ENCODE data around the gene FOXP2.
A peak's percentile ranks its signal among the peaks of the same experiment; 100 is the strongest.

The FOXP2 gene

DNA sequence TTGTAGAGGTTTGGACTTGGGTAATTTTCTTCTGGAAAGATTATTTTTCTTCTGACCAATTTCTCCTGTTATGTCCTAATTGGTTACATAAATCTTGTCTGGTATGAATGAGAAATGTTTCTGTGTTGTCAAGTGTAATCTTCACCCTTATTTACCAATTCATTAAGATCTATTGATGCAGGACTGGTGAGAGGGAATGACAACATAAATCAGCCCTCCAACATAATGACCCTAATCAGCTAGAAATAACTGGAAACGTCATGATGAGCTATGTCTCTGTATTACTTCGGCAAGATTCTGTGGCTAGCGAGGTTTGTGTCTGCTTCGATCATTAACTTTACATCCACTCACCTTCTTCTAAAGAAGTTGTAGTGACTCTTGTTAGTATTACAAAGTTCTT, 3.5 kb downstream of the FOXP2 start (continued):
- peak; percentile 85 for TF ChIP-seq ZNF580 (tag by site-specific recombination; IDR thresholded peaks at IDR 0.05)
- TF ChIP-seq ZBTB17 (tag by site-specific recombination; IDR thresholded peaks at IDR 0.05), result peak; percentile 81
- TF ChIP-seq ZNF510 (tag by site-specific recombination; IDR thresholded peaks at IDR 0.05; ENCODE audit: insufficient replicate concordance), result no peak
- 0 out of 2 replicates have a peak, but pooled peaks have one; percentile 39 for TF ChIP-seq KLF9 (tag by site-specific recombination; IDR thresholded peaks at IDR 0.05; ENCODE audit: low read depth)
- peak; percentile 79 for TF ChIP-seq HIC1 (tag by site-specific recombination; IDR thresholded peaks at IDR 0.05)
- TF ChIP-seq, protein P1, sequence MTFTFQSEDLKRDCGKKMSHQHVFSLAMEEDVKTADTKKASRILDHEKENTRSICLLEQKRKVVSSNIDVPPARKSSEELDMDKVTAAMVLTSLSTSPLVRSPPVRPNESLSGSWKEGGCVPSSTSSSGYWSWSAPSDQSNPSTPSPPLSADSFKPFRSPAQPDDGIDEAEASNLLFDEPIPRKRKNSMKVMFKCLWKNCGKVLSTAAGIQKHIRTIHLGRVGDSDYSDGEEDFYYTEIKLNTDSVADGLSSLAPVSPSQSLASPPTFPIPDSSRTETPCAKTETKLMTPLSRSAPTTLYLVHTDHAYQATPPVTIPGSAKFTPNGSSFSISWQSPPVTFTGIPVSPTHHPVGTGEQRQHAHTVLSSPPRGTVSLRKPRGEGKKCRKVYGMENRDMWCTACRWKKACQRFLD (tag by site-specific recombination; IDR thresholded peaks at IDR 0.05), result no peak
- TF ChIP-seq GLI2 (tag by site-specific recombination; IDR thresholded peaks at IDR 0.05; ENCODE audit: borderline replicate concordance, low read depth), result peak; percentile 96
- no peak for TF ChIP-seq ZNF48 (tag by site-specific recombination; IDR thresholded peaks at IDR 0.05)
- TF ChIP-seq, protein P2, sequence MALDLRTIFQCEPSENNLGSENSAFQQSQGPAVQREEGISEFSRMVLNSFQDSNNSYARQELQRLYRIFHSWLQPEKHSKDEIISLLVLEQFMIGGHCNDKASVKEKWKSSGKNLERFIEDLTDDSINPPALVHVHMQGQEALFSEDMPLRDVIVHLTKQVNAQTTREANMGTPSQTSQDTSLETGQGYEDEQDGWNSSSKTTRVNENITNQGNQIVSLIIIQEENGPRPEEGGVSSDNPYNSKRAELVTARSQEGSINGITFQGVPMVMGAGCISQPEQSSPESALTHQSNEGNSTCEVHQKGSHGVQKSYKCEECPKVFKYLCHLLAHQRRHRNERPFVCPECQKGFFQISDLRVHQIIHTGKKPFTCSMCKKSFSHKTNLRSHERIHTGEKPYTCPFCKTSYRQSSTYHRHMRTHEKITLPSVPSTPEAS (tag by site-specific recombination; IDR thresholded peaks at IDR 0.05), result peak; percentile 65
- TF ChIP-seq HOXD13 (CRISPR knock-in tag; IDR thresholded peaks at IDR 0.05; ENCODE audit: borderline replicate concordance), result no peak
- no peak for TF ChIP-seq ZNF830 (tag by site-specific recombination; IDR thresholded peaks at IDR 0.05; ENCODE audit: low read depth)
- peak; percentile 38; the same call in 1 of the 2 replicates for TF ChIP-seq ZNF146 (tag by site-specific recombination; IDR thresholded peaks at IDR 0.05)
- no peak for TF ChIP-seq ZNF792 (tag by site-specific recombination; IDR thresholded peaks at IDR 0.05)
- TF ChIP-seq CTCF (tag by site-specific recombination; IDR thresholded peaks at IDR 0.05), result no peak
- no peak for TF ChIP-seq ZNF112 (tag by site-specific recombination; IDR thresholded peaks at IDR 0.05)
- TF ChIP-seq, protein P3, sequence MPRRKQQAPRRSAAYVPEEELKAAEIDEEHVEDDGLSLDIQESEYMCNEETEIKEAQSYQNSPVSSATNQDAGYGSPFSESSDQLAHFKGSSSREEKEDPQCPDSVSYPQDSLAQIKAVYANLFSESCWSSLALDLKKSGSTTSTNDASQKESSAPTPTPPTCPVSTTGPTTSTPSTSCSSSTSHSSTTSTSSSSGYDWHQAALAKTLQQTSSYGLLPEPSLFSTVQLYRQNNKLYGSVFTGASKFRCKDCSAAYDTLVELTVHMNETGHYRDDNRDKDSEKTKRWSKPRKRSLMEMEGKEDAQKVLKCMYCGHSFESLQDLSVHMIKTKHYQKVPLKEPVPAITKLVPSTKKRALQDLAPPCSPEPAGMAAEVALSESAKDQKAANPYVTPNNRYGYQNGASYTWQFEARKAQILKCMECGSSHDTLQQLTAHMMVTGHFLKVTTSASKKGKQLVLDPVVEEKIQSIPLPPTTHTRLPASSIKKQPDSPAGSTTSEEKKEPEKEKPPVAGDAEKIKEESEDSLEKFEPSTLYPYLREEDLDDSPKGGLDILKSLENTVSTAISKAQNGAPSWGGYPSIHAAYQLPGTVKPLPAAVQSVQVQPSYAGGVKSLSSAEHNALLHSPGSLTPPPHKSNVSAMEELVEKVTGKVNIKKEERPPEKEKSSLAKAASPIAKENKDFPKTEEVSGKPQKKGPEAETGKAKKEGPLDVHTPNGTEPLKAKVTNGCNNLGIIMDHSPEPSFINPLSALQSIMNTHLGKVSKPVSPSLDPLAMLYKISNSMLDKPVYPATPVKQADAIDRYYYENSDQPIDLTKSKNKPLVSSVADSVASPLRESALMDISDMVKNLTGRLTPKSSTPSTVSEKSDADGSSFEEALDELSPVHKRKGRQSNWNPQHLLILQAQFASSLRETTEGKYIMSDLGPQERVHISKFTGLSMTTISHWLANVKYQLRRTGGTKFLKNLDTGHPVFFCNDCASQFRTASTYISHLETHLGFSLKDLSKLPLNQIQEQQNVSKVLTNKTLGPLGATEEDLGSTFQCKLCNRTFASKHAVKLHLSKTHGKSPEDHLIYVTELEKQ (tag by site-specific recombination; IDR thresholded peaks at IDR 0.05; ENCODE audit: borderline replicate concordance), result peak; percentile 56; the same call in 1 of the 2 replicates
- TF ChIP-seq PRDM10 (tag by site-specific recombination; IDR thresholded peaks at IDR 0.05), result peak; percentile 32; the same call in 1 of the 2 replicates
- no peak for TF ChIP-seq ZNF169 (tag by site-specific recombination; IDR thresholded peaks at IDR 0.05)
- TF ChIP-seq, protein P4, sequence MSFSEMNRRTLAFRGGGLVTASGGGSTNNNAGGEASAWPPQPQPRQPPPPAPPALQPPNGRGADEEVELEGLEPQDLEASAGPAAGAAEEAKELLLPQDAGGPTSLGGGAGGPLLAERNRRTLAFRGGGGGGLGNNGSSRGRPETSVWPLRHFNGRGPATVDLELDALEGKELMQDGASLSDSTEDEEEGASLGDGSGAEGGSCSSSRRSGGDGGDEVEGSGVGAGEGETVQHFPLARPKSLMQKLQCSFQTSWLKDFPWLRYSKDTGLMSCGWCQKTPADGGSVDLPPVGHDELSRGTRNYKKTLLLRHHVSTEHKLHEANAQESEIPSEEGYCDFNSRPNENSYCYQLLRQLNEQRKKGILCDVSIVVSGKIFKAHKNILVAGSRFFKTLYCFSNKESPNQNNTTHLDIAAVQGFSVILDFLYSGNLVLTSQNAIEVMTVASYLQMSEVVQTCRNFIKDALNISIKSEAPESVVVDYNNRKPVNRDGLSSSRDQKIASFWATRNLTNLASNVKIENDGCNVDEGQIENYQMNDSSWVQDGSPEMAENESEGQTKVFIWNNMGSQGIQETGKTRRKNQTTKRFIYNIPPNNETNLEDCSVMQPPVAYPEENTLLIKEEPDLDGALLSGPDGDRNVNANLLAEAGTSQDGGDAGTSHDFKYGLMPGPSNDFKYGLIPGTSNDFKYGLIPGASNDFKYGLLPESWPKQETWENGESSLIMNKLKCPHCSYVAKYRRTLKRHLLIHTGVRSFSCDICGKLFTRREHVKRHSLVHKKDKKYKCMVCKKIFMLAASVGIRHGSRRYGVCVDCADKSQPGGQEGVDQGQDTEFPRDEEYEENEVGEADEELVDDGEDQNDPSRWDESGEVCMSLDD (tag by site-specific recombination; IDR thresholded peaks at IDR 0.05), result no peak
- TF ChIP-seq, protein P5, sequence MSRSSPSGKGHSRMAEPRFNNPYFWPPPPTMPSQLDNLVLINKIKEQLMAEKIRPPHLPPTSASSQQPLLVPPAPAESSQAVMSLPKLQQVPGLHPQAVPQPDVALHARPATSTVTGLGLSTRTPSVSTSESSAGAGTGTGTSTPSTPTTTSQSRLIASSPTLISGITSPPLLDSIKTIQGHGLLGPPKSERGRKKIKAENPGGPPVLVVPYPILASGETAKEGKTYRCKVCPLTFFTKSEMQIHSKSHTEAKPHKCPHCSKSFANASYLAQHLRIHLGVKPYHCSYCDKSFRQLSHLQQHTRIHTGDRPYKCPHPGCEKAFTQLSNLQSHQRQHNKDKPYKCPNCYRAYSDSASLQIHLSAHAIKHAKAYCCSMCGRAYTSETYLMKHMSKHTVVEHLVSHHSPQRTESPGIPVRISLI (tag by site-specific recombination; IDR thresholded peaks at IDR 0.05), result peak; percentile 34; the same call in 1 of the 2 replicates
- TF ChIP-seq GLIS2 (tag by site-specific recombination; IDR thresholded peaks at IDR 0.05), result no peak

Measured in HEK293 (cell line).